Measurements from ENCODE around the gene MOB3B.
"Not testable (repeated sequence)": the region's sequence is repeated elsewhere in the genome, so short reads cannot be mapped to it uniquely, and the experiment has no call there.

The MOB3B gene

GRCh38 chr9:27473111-27473529 is 56.5 kb downstream of the MOB3B start:
- no peak for DNase-seq

GRCh38 chr9:27472195-27472594 is 57.4 kb downstream of the MOB3B start:
- DNase-seq, result no peak

- no peak for DNase-seq
Observed at GRCh38 chr9:27471789-27472188, 57.8 kb downstream of the MOB3B start.

- DNase-seq, result no peak
Observed at GRCh38 chr9:27471366-27471765, 58.2 kb downstream of the MOB3B start.

GRCh38 chr9:27470291-27470856 is 59.2 kb downstream of the MOB3B start:
- DNase-seq, result no peak

- no peak for DNase-seq
Observed at GRCh38 chr9:27469550-27469949, 60.1 kb downstream of the MOB3B start.

- no peak for DNase-seq
Observed at GRCh38 chr9:27468462-27469110, 61.0 kb downstream of the MOB3B start.

- no peak for DNase-seq
Observed at GRCh38 chr9:27468000-27468399, 61.6 kb downstream of the MOB3B start.

- DNase-seq, result no peak
Observed at GRCh38 chr9:27467486-27467885, 62.1 kb downstream of the MOB3B start.

GRCh38 chr9:27466516-27466915 is 63.1 kb downstream of the MOB3B start:
- DNase-seq, result not testable (repeated sequence)

- DNase-seq, result not testable (repeated sequence)
Observed at GRCh38 chr9:27464950-27465349, 64.7 kb downstream of the MOB3B start.

- no peak for DNase-seq
Observed at GRCh38 chr9:27462846-27463245, 66.8 kb downstream of the MOB3B start.

- no peak for DNase-seq
Observed at GRCh38 chr9:27462434-27462833, 67.2 kb downstream of the MOB3B start.

- DNase-seq, result no peak
Observed at GRCh38 chr9:27460226-27461023, 69.2 kb downstream of the MOB3B start.

- no peak for DNase-seq
Observed at GRCh38 chr9:27457445-27457844, 72.2 kb downstream of the MOB3B start.

GRCh38 chr9:27453860-27454553 is 75.6 kb downstream of the MOB3B start:
- no peak for DNase-seq

- no peak for DNase-seq
Observed at GRCh38 chr9:27451207-27451797, 78.3 kb downstream of the MOB3B start.

- no peak for DNase-seq
Observed at GRCh38 chr9:27450752-27451151, 78.9 kb downstream of the MOB3B start.

- not testable (repeated sequence) for DNase-seq
Observed at GRCh38 chr9:27448356-27448755, 81.3 kb downstream of the MOB3B start.

- no peak for DNase-seq
Observed at GRCh38 chr9:27447031-27447683, 82.5 kb downstream of the MOB3B start.

GRCh38 chr9:27445688-27446087 is 83.9 kb downstream of the MOB3B start:
- no peak for DNase-seq

- no peak for DNase-seq
Observed at GRCh38 chr9:27445057-27445595, 84.5 kb downstream of the MOB3B start.

All from stimulated activated CD4-positive, alpha-beta T cell treated with anti-CD3 and anti-CD28 coated beads, Interleukin-4, amount 100 ng/mL, for 24 hours (primary cell).